GM21737 (cell line): ENCODE data around the gene PMM2.
"Not testable (repeated sequence)": the region's sequence is repeated elsewhere in the genome, so short reads cannot be mapped to it uniquely, and the experiment has no call there.

ENCODE experiments used
- ATAC-seq: cut with Tn5 transposase; IDR thresholded peaks from one replicate; pipeline ENCODE4 v1.9.1; 2021; ENCODE audit warnings: mild to moderate bottlenecking, moderate library complexity; ENCODE audit not compliant: unreplicated experiment

PMM2 gene

DNA sequence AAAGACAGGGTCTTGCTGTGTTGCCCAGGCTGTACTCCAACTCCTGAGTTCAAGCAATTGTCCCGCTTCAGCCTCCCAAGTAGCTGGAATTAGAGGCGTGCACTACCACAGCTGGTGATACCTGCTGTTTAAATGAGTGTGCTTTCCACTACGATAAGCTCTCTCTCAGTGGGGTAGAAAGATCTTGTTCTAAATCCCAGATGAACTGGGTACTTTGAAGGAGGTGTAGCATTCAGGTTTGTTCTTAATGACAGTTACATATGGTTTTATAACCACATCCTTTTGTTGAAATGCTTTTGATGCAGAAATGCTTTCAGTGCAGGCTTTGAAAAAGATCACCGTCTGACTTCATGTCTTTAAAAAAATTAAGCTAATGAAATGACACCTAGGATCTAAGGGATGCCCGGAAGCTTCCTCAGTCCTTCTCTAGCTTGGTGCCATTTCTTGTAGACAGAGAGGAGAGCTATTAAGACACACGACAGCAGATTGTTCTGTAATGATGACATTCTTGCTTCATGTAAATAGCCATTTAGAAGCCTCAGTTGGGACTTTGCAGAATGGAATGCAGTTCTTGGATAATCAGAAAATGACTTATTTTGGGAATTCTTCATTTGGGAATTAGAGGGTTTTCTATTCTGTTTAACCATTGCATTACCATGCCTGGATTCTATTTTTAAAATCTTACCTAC, 19.5 kb downstream of the PMM2 start:
- ATAC-seq: no peak

- peak; percentile 77 for ATAC-seq
These were observed 21.0 kb downstream of the PMM2 start for GRCh38 chr16:8818504-8819270.

DNA sequence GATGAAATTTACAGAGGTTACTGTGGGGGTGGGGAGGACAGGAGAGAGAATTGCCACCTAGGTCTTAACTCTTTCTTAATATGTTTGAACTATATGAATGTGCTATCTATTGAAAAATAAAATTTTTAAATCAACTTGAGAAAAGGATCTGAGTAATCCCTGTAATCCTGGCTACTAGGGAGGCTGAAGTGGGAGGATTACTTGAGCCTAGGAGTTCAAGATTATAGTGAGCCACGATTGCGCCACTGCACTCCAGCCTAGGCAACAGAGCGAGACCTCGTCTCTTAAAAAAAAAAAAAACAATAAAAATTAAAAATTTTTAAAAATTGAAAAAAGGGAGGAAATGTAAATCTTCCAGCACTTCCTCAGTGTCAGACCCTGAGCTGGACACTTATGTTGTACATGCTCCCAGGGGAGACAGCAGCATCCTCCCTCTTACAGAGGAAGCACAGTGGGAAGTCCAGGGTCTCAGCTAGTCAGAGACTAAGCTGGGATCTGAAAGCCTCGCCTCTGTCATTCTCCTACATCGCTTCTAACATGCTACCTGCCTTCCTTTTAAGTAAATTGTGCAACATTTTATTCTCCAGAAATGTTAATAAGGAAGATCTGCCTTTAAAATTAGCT, 21.9 kb downstream of the PMM2 start:
- ATAC-seq: no peak

DNA sequence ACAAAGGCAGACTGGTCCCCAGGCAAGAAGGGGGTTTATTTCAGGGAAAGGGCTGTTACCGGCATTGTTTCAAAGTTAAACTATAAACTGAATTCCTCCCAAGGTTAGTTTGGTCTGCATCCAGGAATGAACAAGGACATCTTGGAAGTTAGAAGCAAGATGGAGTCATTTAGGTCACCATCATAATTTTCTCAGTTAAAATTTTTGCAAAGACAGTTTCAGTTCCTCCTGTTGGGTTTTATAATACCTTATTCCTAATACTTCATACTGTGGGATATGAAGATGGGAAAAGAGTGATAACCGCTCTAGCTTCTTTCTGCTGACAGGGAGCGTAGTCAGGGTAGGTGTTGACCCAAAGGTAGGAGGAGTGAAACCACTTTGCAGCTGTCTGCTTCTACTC, 24.8 kb downstream of the PMM2 start:
- ATAC-seq: no peak

- ATAC-seq: no peak
These were observed 28.7 kb downstream of the PMM2 start for GRCh38 chr16:8826278-8826879.

- ATAC-seq: no peak
These were observed 31.0 kb downstream of the PMM2 start for GRCh38 chr16:8828541-8829165.

DNA sequence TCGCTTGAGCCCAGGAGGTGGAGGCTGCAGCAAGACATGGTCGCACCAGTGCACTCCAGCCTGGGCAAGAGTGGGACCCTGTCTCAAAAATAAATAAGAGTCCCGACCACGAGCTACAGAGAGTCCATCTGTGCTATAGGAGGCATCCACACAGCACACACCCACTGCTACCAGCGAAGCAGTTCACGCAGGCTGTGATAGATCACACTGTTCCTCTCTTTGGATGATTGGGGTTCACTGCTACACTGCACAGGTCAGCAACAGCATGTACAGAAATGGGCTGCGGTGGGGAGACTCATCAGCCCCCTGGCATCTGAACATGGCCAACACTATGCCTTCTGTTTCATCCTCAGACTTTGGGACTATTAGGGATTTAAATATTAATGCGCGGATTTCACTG, 33.8 kb downstream of the PMM2 start:
- ATAC-seq: no peak

DNA sequence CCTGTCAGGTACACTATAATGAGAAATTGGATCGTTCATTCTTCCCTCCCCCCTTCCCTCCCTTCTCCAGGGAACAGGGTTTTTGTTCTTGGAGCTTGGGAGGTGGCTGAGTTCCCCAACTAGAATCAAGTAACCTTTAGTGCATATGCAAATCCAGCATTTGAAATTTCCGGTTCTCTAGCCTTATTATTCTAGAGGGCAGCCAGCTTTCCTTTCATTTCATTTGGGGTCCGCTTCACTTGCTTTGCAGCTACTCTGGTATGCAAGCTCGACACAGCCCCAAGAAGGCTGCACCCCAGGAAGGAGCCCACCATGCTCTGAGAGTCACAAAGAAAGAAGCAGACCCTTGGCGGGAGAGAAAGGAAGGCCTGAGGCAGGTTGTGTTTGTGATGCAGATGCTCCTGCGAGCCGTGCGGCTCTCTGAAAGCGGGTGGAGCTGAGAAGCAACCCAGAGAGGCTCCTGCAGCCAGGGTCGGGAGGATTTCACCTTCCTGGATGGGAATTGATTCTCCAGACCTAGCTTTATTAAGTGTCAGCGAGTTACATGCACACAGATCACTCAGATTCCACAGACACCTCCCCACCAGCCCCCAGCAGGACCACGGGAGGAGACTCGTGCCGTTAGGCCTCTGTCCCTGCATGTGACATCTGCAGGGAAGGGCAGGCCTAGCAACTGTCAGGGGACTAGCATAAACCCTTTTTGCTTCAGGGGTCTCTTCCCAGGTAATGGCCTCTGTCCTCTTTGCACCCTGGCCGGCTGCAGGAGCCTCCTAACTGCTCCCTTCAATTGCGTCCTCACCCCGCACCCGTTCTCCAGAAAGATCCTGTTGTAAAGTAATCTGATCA, 34.5 kb downstream of the PMM2 start:
- no peak for ATAC-seq

DNA sequence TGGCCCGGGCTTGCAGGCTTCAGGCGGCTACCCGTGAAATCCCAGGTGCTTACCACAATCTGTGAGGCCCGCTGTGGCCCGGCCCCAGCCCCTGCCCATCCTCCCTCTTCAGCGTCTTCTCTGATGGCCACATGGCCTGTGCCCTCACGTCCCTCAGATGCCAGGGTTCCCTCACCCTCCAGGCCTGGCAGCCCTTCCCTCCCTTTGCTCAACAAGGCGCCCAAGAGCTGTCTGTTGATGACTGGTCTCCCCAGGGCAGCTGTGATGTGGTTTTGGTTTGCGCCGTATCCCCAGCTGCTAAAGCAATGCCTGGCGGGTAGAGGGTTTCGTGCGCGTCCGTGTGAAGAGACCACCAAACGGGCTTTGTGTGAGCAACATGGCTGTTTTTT, 35.1 kb downstream of the PMM2 start:
- ATAC-seq: no peak

GRCh38 chr16:8836797-8837196, 39.2 kb downstream of the PMM2 start:
- ATAC-seq: not testable (repeated sequence)

GRCh38 chr16:8837594-8837993, 40.0 kb downstream of the PMM2 start:
- ATAC-seq: not testable (repeated sequence)

DNA sequence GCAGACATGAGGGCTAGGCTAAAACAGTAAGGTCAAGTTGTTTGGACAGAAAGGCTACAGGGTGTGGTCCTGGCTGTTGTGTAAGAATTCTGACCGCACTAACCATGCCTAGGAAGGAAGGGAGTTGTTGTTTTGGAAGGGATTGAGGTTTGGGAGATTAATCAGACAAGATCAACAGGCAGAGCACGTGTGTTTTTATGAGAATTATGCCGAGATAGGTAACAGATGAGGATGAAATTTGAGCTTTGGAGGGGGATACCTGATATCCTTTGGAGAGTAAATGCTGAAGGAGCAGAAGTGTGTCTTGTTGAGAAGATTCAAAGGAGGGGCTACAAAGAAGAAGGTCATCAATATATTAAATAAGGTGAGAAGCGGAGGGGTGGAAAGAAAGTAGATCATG, 44.4 kb downstream of the PMM2 start:
- not testable (repeated sequence) for ATAC-seq

GRCh38 chr16:8843296-8843695, 45.7 kb downstream of the PMM2 start:
- not testable (repeated sequence) for ATAC-seq

GRCh38 chr16:8845699-8846298, 48.2 kb downstream of the PMM2 start:
- no peak for ATAC-seq

DNA sequence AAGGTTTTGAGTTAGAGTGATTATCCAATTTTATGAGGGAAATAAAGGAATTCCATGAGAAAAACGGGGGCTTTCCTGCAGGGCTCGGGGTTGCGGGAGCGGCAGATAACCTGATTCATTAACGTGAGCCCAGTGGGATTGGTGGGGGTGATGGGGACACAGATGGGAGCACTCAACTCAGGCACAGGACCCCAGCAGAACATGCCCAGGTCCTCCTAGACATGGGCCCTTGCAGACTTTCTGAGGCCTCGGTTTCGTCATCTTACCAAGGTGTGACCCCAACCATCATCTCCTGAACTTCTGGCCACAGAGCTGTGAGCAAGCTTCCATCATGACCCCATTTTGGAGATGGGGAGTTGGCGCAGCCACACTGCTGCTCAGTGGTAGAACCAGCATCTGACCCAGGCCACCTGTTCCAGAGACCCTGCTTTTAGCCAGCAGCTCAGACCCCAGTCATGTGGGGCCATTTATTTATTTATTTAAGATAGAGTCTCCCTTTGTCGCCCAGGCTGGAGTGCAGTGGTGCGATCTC, 48.8 kb downstream of the PMM2 start:
- ATAC-seq: no peak

DNA sequence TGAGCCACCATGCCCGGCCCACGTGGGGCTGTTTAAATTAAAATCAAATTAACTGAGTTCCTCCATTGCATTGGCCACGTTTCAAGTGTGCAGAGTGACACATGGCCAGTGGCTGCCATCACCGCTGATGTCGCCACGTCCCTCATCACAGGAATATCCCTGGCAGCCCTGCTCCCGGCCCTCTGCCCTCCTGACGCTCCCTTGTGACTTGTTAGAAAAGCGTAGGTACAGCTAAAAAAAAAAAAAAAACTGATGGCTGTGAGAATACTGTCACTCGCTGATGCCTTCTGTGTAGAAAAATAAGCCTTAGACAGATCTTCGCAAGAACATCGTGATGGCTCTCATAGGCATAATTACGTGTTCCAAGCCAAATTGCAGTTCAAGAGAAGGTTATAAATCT, 49.5 kb downstream of the PMM2 start:
- ATAC-seq: no peak

- no peak for ATAC-seq
These were observed 50.0 kb downstream of the PMM2 start for GRCh38 chr16:8847623-8848022.

GRCh38 chr16:8848231-8848938, 50.7 kb downstream of the PMM2 start:
- no peak for ATAC-seq

DNA sequence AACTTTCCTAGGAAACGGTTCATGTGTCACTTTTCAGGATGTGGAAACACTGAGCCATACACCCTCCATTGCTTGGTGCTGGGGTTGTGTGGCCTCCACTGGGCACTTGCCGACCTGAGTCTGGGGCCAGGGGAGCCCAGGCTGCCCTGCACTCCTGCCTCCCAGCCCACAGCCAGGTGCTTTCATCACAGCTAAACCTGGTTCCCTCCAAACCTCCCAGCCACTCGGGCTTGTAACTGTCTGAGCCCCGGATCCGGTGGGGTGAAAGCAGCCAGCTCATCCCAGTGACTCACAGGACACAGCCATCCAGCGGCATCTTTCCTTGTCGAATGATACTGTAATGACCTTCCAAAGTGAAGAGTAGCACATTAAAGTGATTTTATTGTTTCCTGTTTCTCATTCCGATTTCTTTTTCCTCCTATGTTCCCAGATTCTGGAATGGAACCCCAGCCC, 51.3 kb downstream of the PMM2 start:
- no peak for ATAC-seq
